Measurements from ENCODE around the gene PRKAR1B.
"Not testable (repeated sequence)": the region's sequence is repeated elsewhere in the genome, so short reads cannot be mapped to it uniquely, and the experiment has no call there.

Gene PRKAR1B

GRCh38 chr7:754531-755412 is 27.7 kb upstream of the PRKAR1B start:
- Histone ChIP-seq H3K36me3 (ENCODE audit: control insufficient read depth in 2 of 2, insufficient read depth in 1 of 2, low read length in 2 of 2) (peaks cover 5 to 79% of the 10 kb centered on the region in 2 experiments; a peak in 2 of 3 replicates), H3K4me3 (ENCODE audit: low read depth, low read length) (no peak overlapping the region), H3K27ac (ENCODE audit: extremely low read depth, low read depth, low read length) (no peak overlapping the region), H3K4me1 (ENCODE audit: control insufficient read depth, insufficient read depth, low read length) (no peaks in the 10 kb centered on the region), H3K9me3 (ENCODE audit: control insufficient read depth, insufficient read depth, low read depth, low read length) (no peaks in the 10 kb centered on the region)
- no peak for TF ChIP-seq ZNF610 (tag by site-specific recombination; IDR thresholded peaks at IDR 0.05; ENCODE audit: borderline replicate concordance)
- TF ChIP-seq ZNF146 (tag by site-specific recombination; IDR thresholded peaks at IDR 0.05): no peak
- no peak for TF ChIP-seq ZNF513 (tag by site-specific recombination; IDR thresholded peaks at IDR 0.05)
- no peak for TF ChIP-seq ZNF426 (tag by site-specific recombination; IDR thresholded peaks at IDR 0.05)
- no peak for TF ChIP-seq ZNF155 (tag by site-specific recombination; IDR thresholded peaks at IDR 0.05)
- no peak for TF ChIP-seq ZNF501 (tag by site-specific recombination; IDR thresholded peaks at IDR 0.05)
- TF ChIP-seq ZNF335 (tag by site-specific recombination; conservative IDR thresholded peaks at IDR 0.05): no peak
- ChIA-PET CTCF (no interaction called here), POLR2A (no interaction called here)

GRCh38 chr7:753190-753589 is 26.1 kb upstream of the PRKAR1B start:
- CTCF ChIA-PET: interaction anchor here (1.0 kb wide), 1 partner anchor 22 kb away, joined by 3 read pairs; no protein-coding TSS in a partner anchor

GRCh38 chr7:752256-752655 is 25.2 kb upstream of the PRKAR1B start:
- H3K9me3 ChIP-seq (ENCODE audit: control insufficient read depth, insufficient read depth, low read depth, low read length); H3K4me1 ChIP-seq (ENCODE audit: control insufficient read depth, insufficient read depth, low read length); H3K4me3 ChIP-seq (ENCODE audit: low read depth, low read length); H3K27ac ChIP-seq (ENCODE audit: extremely low read depth, low read depth, low read length); POLR2A ChIA-PET: not testable (repeated sequence)
- CTCF ChIA-PET: interaction anchor here (1.0 kb wide), 1 partner anchor 21 kb away, joined by 3 read pairs; no protein-coding TSS in a partner anchor
- H3K36me3 ChIP-seq (ENCODE audit: control insufficient read depth in 2 of 2, insufficient read depth in 1 of 2, low read length in 2 of 2): peaks cover 0 to 69% of the 10 kb centered on the region in 2 experiments; a peak in 2 of 3 replicates

More at GRCh38 chr7:753190-753589, 26.1 kb upstream of the PRKAR1B start:
- POLR2A ChIA-PET: no interaction called here
- H3K36me3 ChIP-seq (ENCODE audit: control insufficient read depth in 2 of 2, insufficient read depth in 1 of 2, low read length in 2 of 2): peaks cover 0 to 78% of the 10 kb centered on the region in 2 experiments; a peak in 2 of 3 replicates
- TF ChIP-seq ZNF514 (tag by site-specific recombination; IDR thresholded peaks at IDR 0.05): no peak
- no peaks in the 10 kb centered on the region for H3K4me1 ChIP-seq (ENCODE audit: control insufficient read depth, insufficient read depth, low read length)
- no peaks in the 10 kb centered on the region for H3K9me3 ChIP-seq (ENCODE audit: control insufficient read depth, insufficient read depth, low read depth, low read length)
- no peak overlapping the region for H3K4me3 ChIP-seq (ENCODE audit: low read depth, low read length)
- no peak overlapping the region for H3K27ac ChIP-seq (ENCODE audit: extremely low read depth, low read depth, low read length)

GRCh38 chr7:751826-752225 is 24.7 kb upstream of the PRKAR1B start:
- H3K9me3 ChIP-seq (ENCODE audit: control insufficient read depth, insufficient read depth, low read depth, low read length): no peaks in the 10 kb centered on the region
- no peaks in the 10 kb centered on the region for H3K4me1 ChIP-seq (ENCODE audit: control insufficient read depth, insufficient read depth, low read length)
- no peak overlapping the region for H3K27ac ChIP-seq (ENCODE audit: extremely low read depth, low read depth, low read length)
- H3K36me3 ChIP-seq (ENCODE audit: control insufficient read depth in 2 of 2, insufficient read depth in 1 of 2, low read length in 2 of 2): peaks cover 0 to 65% of the 10 kb centered on the region in 2 experiments; a peak in 2 of 3 replicates
- no peak overlapping the region for H3K4me3 ChIP-seq (ENCODE audit: low read depth, low read length)
- TF ChIP-seq ZNF830 (tag by site-specific recombination; IDR thresholded peaks at IDR 0.05; ENCODE audit: low read depth): no peak
- TF ChIP-seq ZNF624 (tag by site-specific recombination; IDR thresholded peaks at IDR 0.05): no peak
- TF ChIP-seq TCF7L2 (IDR thresholded peaks at IDR 0.05; ENCODE audit: borderline replicate concordance, low read depth, low read length): no peak
- no peak for TF ChIP-seq ZNF37A (tag by site-specific recombination; IDR thresholded peaks at IDR 0.05)
- no peak for TF ChIP-seq ZNF670 (tag by site-specific recombination; IDR thresholded peaks at IDR 0.05; ENCODE audit: low read depth)
- TF ChIP-seq ZNF16 (tag by site-specific recombination; IDR thresholded peaks at IDR 0.05; ENCODE audit: low read depth): no peak
- TF ChIP-seq ZNF488 (tag by site-specific recombination; IDR thresholded peaks at IDR 0.05): no peak
- no peak for TF ChIP-seq ZSCAN18 (tag by site-specific recombination; IDR thresholded peaks at IDR 0.05)
- TF ChIP-seq ZNF692 (tag by site-specific recombination; IDR thresholded peaks at IDR 0.05): no peak
- POLR2A ChIA-PET: no interaction called here
- CTCF ChIA-PET: no interaction called here
